GM18873 (cell line): ENCODE measurements around the gene RBMX.

Experiments used
- ATAC-seq: cut with Tn5 transposase; IDR thresholded peaks from one replicate; pipeline ENCODE4 v1.9.1; 2021; ENCODE audit warnings: mild to moderate bottlenecking, moderate library complexity, moderate number of reproducible peaks; ENCODE audit not compliant: unreplicated experiment, low FRiP score

The RBMX gene

DNA sequence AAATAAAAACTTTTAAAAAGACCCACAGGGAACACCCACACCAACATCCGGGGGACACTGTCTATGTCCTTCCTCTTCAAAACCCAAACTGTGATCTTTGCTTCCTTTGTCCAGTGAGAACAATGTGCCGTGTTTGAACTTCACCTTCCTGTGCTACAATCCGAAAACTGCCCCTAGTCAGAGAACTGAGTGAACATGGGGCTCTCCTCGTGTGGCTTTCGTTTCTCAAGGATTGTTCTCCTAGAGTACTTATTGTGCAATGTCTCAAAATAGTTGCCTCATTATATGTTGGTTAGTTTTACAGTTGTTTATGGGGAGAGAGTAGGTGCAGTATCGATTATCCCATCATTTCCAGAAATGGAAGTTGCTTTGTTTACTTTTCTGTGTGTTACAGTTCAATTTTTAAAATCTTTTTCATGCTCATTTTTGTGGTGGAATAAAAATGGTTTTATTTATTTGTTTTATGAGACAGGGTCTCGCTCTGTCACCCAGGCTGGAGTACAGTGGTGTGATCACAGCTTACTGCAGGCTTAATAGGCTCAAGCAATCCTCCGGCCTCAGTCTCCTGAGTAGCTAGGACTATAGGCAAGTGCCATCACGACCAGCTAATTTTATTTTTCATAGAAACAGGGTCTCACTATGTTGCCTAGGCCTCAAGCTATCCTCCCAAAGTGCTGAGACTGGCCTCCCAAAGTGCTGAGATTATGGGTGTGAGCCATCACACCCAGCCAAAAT is 29.9 kb downstream of the RBMX start:
- ATAC-seq, result no peak

- no peak for ATAC-seq
These were observed 31.1 kb downstream of the RBMX start for GRCh38 chrX:136849395-136849794.

GRCh38 chrX:136847874-136848273 is 32.7 kb downstream of the RBMX start:
- no peak for ATAC-seq

DNA sequence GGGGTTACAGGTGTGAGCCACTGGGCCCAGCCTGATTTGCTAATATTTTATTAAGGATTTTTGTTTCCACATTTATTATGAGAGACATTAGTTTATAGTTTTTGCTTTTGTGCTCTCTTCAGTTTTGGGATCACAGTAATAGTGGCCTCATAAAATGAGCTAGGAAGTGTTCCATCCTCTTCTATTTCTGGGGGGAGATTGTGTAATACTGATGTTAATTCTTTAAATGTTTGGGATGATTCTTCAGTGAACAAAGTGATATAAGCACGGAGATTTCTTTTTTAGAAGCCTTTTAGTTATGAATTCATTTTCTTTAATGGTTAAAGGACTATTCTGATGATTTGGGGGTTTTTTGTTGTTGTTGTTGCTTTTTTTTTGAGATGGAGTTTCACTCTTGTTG is 41.3 kb downstream of the RBMX start:
- no peak for ATAC-seq

GRCh38 chrX:136835761-136836160 is 44.8 kb downstream of the RBMX start:
- ATAC-seq, result no peak

DNA sequence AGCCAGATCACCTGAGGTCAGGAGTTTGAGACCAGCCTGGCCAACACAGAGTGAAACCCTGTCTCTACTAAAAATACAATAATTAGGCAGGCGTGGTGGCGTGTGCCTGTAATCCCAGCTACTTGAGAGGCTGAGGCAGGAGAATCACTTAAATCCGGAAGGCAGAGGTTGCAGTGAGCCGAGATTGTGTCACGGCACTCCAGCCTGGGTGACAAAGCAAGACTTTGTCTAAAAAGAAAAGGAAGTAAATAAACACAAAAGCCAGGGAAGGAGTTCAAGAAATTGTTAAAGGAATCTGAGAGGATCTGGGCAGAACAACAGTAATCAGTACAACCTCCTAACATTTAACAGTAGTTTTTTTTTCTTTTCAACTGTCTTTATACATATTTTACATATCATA is 51.1 kb downstream of the RBMX start:
- no peak for ATAC-seq

GRCh38 chrX:136828830-136829229 is 51.7 kb downstream of the RBMX start:
- ATAC-seq, result no peak

- ATAC-seq, result no peak
These were observed 53.5 kb downstream of the RBMX start for GRCh38 chrX:136827026-136827425.

GRCh38 chrX:136825771-136826170 is 54.8 kb downstream of the RBMX start:
- no peak for ATAC-seq
